ENCODE data around the gene IFNGR1. TPM values are rescaled to one million over a fixed set of nuclear protein-coding genes. Genes with fewer than 3 reads are reported as not detected.

IFNGR1 gene
- total RNA-seq, 4 donors from 2014 or later: 104 to 261 (median 147) TPM

- ATAC-seq (ENCODE audit: low FRiP score) (no peak), DNase-seq (ENCODE audit: low spot score) (no peak)
- TF ChIP-seq CTCF (IDR thresholded peaks at IDR 0.05): no peak
Observed at GRCh38 chr6:137191670-137192069, 27.5 kb downstream of the IFNGR1 start.

GRCh38 chr6:137191236-137191635, 27.9 kb downstream of the IFNGR1 start:
- no peak for ATAC-seq (ENCODE audit: low FRiP score)
- no peak for TF ChIP-seq CTCF (IDR thresholded peaks at IDR 0.05)
- no peak for DNase-seq (ENCODE audit: low spot score)

- ATAC-seq (ENCODE audit: low FRiP score): no peak
- TF ChIP-seq CTCF (IDR thresholded peaks at IDR 0.05): no peak
- no peak for DNase-seq (ENCODE audit: low spot score)
Observed at GRCh38 chr6:137190583-137191094, 28.5 kb downstream of the IFNGR1 start.

- DNase-seq (ENCODE audit: low spot score): no peak
- no peak for ATAC-seq (ENCODE audit: low FRiP score)
Observed at GRCh38 chr6:137188855-137189254, 30.3 kb downstream of the IFNGR1 start.

GRCh38 chr6:137185290-137185689, 33.9 kb downstream of the IFNGR1 start:
- ATAC-seq (ENCODE audit: low FRiP score): no peak
- no peak for TF ChIP-seq CTCF (IDR thresholded peaks at IDR 0.05)
- DNase-seq (ENCODE audit: low spot score): no peak

More at GRCh38 chr6:137188855-137189254, 30.3 kb downstream of the IFNGR1 start:
- no peak for TF ChIP-seq CTCF (IDR thresholded peaks at IDR 0.05)

GRCh38 chr6:137182654-137183073, 36.5 kb downstream of the IFNGR1 start:
- no peak for TF ChIP-seq CTCF (IDR thresholded peaks at IDR 0.05)
- ATAC-seq (ENCODE audit: low FRiP score) (no peak), DNase-seq (ENCODE audit: low spot score) (no peak)

- TF ChIP-seq CTCF (IDR thresholded peaks at IDR 0.05): no peak
- ATAC-seq (ENCODE audit: low FRiP score) (no peak), DNase-seq (ENCODE audit: low spot score) (no peak)
Observed at GRCh38 chr6:137181891-137182653, 37.1 kb downstream of the IFNGR1 start.

Data from omental fat pad (tissue), 4 donors.